Measurements from ENCODE around the gene ECSIT.
"Not testable (repeated sequence)": the region's sequence is repeated elsewhere in the genome, so short reads cannot be mapped to it uniquely, and the experiment has no call there.

ECSIT gene

DNA sequence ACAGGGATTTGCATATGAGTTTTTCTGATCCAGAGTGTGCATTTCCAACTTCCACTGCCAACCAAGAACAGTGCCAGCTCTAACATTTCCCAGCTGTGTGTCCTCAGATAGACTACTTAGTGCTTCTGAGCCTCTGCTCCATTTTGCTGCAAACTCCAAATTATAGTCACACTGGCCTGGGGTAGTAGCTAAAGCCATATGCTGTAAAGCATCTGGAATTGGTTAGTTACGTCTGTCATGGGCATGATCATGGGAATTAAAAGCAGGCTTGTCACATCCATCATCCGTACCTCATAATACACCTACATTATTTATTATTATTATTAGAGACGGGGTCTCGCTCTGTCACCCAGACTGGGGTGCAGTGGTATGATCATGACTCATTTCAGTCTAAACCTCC, 55.2 kb downstream of the ECSIT start:
- DNase-seq: no peak

DNA sequence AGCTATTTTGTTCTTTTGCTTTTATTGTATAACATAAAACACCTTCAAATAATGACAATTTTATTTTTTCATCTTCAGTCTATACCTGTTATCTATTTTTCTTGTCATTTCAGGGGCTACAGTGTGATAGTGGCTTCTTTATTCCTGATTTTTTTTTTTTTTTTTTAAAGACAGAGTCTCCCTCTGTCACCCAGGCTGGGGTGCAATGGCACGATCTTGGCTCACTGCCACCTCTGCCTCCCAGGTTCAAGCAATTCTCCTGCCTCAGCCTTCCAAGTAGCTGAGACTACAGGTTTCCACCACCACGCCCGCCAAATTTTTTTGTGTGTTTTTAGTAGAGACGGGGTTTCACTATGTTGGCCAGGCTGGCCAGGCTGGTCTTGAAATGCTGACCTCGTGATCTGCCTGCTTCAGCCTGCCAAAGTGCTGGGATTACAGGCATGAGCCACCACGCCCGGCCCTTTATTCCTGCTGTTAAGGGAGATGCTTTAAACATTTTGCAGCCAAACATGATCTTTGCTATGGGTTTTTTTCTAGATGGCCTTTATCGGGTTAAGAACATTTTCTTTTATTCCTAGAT, 60.6 kb downstream of the ECSIT start:
- not testable (repeated sequence) for DNase-seq

DNA sequence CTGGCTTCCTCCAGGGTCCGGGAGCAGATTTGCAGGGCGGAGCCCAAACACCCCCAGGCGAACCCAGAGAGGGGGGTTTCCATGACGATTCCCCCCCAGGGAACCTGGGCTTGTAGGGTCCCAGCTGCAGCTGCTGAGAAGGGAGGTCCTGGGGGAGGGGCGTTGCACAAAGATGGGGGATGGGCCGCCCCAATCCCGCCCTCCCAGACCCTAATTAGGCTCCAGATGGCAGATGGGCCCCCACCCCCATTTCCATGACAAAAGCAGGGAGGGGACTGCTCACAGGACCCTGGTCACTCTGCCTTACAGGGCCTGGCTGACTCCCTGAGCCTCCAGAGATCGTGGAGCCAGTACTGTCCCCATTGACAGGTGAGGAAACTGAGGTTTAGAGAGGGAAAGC, 63.3 kb downstream of the ECSIT start:
- DNase-seq: no peak

DNA sequence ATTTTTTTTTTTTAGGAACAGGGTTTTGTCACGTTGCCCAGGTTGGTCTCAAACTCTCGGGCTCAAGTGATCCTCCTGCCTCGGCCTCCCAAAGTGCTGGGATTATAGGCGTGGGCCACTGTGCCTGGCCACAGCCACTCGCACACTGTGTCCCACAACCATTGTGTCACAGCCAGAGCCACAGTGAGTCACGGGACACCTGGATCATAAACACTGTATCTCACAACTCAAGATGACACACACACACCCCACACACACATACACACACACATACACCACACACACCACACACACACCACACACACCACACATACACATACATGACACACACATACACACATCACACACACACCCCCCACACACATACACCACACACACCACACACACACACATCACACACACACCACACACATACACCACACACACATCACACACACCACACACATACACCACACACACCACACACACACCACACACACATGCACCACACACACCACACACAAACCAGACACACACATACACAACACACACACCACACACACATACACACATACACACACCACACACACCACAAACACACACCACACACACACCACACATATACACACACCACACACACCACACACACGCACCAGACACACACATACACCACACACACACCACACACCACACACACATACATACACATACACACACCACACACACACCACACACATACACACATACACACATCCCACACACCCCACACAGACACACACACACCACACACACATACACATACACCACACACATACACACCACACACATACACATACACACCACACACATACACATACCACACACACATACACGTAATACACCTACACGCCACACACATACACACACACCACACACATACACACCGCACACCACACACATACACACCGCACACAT, 64.3 kb downstream of the ECSIT start:
- no peak for DNase-seq

DNA sequence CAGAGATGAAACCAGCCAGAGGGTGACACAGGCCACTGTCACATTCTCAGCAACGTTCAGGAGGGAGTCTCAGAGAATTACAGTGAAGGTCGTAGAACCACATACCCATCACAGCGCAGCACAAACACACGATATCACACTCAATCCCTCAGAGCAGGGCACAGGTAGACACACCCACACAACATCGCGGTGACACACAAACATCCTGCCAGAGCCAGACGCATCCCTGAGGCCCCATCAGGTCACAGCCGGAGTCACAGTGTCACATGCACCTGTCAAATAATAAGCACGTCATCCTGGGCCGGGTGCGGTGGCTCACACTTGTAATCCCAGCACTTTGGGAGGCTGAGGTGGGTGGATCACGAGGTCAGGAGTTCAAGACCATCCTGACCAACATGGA, 65.5 kb downstream of the ECSIT start:
- no peak for DNase-seq

DNA sequence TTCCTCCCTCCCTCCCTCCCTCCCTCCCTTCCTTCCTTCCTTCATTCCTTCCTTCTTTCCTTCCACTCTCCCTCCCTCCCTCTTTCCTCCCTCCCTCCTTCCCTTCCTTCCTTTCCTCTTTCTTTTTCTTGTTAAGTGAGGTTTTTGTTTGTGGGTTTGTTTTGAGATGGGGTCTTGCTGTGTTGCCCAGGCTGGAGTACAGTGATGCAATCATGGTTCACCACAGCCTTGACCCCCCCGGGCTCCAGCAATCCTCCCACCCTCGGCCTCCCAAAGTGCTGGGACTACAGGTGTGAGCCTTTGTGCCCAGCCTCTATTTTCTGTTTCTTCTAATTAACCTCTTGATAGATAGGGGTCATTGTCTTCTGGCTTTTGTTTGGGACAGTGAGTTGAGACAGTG, 67.5 kb downstream of the ECSIT start:
- no peak for DNase-seq

DNA sequence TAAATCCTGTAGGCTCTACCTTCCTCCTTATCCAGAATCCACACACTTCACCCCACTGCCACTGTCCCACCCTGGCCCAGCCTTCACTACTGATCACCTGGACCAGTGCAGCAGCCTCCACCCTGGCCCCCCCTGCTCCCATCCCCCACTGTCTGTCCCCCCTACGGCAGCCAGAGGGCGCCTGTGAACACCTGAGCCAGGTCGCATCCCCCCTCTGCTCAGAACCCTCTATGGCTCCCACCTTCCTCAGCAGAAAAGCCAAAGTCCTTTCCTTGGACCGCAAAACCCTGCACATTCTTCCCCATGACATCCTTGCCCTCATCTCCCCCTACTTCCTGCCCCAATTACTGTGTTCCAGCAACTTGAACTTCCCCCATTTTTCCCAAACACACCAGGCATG, 68.7 kb downstream of the ECSIT start:
- DNase-seq: no peak

DNA sequence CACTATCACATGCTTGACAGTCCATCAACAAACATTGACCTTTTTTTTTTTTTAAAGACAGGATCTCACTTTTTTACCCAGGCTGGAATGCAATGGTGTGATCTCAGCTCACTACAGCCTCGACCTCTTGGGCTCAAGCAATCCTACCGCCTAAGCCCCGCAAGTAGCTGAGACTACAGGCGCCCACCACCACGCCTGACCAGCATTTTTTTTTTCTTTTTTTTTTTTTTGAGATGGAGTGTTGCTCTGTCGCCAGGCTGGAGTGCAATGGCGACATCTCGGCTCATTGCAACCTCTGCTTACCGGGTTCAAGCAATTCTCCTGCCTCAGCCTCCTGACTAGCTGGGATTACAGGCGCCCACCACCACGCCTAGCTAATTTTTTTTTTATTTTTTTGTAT, 70.0 kb downstream of the ECSIT start:
- DNase-seq: not testable (repeated sequence)

DNA sequence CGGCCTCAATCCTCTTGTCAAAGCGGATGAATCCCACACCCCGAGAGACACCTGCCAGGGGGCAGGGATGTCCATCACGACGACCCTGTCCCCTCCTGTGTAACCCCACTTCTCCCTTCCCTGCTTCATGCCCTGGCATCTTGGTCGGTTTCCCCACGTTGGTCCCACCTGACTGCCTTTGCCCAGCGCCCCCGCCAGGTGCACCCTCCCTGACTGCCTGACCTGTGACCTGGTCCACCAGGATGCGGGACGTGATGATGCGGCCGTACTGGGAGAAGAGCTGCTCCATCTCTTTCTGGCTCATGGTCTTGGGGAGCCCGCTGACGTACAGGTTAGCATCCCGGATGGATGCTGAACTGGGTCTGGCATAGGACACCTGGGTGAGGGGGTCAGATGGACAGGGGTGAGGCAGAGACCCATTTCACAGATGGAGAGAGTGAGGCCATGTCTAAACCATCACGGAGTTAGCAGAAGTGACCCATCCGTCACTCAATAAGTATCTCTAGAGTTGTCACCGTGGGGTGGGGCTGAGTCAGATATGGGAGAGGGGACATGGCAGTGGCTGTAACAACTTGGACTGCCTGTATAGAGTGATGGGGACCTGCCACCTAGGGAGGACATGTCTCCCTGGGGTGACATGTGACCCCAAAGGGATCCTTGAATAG, 70.6 kb downstream of the ECSIT start:
- no peak for DNase-seq

DNA sequence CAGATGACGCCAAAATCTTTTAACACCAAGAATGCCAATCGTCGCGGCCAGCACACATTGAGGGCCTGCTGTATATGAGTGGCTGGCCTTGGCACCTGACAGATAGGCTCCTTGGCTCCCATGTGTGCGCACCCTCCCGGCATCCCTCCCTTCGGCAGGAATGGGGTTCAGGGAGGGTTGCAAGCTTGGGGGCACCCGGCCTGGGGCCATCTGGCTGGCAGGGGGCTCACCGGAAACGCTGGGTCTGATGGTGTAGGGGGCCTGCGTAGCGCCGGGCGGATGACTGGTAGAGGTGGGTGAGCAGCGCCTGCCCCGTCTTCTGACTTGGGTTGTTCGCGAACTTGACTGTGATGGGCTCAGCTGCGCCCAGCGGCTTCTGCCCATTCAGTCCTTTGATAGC, 71.1 kb downstream of the ECSIT start:
- no peak for DNase-seq

DNA sequence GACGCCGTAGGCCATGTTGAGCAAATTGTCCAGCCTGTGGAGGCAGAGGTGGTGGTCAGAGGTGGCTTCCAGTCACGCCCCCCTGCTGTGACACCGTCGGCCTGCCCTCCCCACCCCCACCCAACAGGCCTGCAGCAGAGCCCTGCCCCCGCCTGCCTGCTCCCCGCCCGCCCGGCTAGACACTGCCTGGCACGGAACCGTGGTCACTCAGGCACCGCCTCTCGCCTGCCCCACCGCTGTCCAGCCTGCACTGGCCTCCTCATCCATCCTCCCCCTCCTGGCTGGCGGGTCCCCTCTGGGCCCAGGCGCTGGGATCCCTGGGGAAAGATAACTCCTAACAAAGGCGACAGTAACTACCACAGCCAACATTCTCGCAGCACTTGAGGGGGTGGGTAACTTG, 71.8 kb downstream of the ECSIT start:
- DNase-seq: no peak

DNA sequence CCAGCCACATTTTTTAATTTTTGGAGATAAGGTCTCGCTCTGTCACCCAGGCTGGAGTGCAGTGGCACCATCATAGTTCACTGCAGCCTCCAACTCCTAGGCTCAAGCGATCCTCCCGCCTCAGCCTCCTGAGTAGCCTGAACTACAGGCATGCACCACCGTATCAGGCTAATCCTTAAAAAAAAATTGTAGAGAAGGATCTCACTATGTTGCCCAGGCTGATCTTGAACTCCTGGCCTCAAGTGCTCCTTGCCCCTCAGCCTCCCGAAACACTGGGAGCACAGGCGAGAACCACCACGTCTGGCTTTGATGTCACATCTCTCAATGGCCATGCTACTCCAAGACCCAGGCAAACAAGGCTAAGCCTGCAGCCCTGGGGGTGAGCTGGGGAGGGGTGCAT, 72.3 kb downstream of the ECSIT start:
- DNase-seq: no peak

Data from NCI-H1694 (cell line).